Aorta (tissue), 5 donors: ENCODE data around the gene EPHB1. TPM values are rescaled to one million over a fixed set of nuclear protein-coding genes. Genes with fewer than 3 reads are reported as not detected.

ENCODE experiments used
- ATAC-seq: fragments of 200-7000 bp; cut with Tn5 transposase; one replicate; pipeline ENCODE4 v1.9.1; 2022; ENCODE audit warnings: moderate library complexity; ENCODE audit not compliant: low FRiP score
- DNase-seq, 2 donors: peaks; one replicate each; pipeline ENCODE4 v3.0.0-alpha.2; 2020
- H3K27ac ChIP-seq, 2 donors: one replicate each; pipeline ENCODE4 v1.5.1; 2013; ENCODE audit warnings: low read length in 2 of 2, mild to moderate bottlenecking in 2 of 2, moderate library complexity in 2 of 2, control low read depth in 1 of 2, inconsistent platforms in 1 of 2, low read depth in 1 of 2
- H3K27me3 ChIP-seq, 2 donors: one replicate each; pipeline ENCODE4 v1.6.1; 2013; ENCODE audit warnings: control low read depth in 1 of 2, low read length in 1 of 2, mild to moderate bottlenecking in 1 of 2, moderate library complexity in 1 of 2; ENCODE audit not compliant: insufficient read depth in 2 of 2, control insufficient read depth in 1 of 2
- H3K36me3 ChIP-seq, 2 donors: one replicate each; pipeline ENCODE4 v1.6.1; 2013; ENCODE audit warnings: control low read depth in 1 of 2, low read length in 1 of 2, mild to moderate bottlenecking in 1 of 2; ENCODE audit not compliant: insufficient read depth in 2 of 2, control insufficient read depth in 1 of 2
- H3K4me1 ChIP-seq, 2 donors: one replicate each; pipeline ENCODE4 v1.6.1; 2013; ENCODE audit warnings: low read length in 2 of 2, control low read depth in 1 of 2, mild to moderate bottlenecking in 1 of 2, moderate library complexity in 1 of 2; ENCODE audit not compliant: insufficient read depth in 2 of 2, control insufficient read depth in 1 of 2
- H3K4me3 ChIP-seq, 2 donors: one replicate each; pipeline ENCODE4 v1.5.1; 2013; ENCODE audit warnings: low read length in 2 of 2, control low read depth in 1 of 2, mild to moderate bottlenecking in 1 of 2
- H3K9me3 ChIP-seq: one replicate; pipeline ENCODE4 v1.6.1; 2013; ENCODE audit warnings: mild to moderate bottlenecking, low read length; ENCODE audit not compliant: control insufficient read depth
- WGBS, 2 donors: extraction: QIAGEN DNeasy Blood & Tissue Kit; methylation state at CpG; one replicate each; pipeline ENCODE4 v1.1.7; 2013; 5-methylcytosine and 5-hydroxymethylcytosine counted together
- intact Hi-C, 2 donors: fragments of 100-400 bp; cut with DNase I; formaldehyde crosslinking; loops; one replicate each; pipeline versions ENCODE4 v1.14.2 to v1.15.0; 2022
- polyA plus RNA-seq, 2 donors: library from polyadenylated mRNA; stranded (reverse); fragments of 200-250 nt; gene quantifications; one replicate each; pipeline ENCODE4 v1.2.3, GENCODE V29; 2013
- total RNA-seq, 2 donors: library from RNA; stranded (reverse); fragmentation: NEBNext Ultra II Directional; extraction: Animal tissue kit (Norgen Biotek cat#: 25700); gene quantifications; one replicate each; pipeline ENCODE4 v1.2.1, GENCODE V29; 2021
- donor health status: healthy with polysubstance abuse.
- donor health status: Bipolar disorder and iron deficiency.
- donor health status: DM: no; HTN: no; CAD: no.
- donor health status: DM: no; HTN: no; CAD: no.
- donor health status: DM: yes; HTN: yes; CAD: no.

EPHB1 gene
- total and polyA plus RNA-seq, 4 donors, result 0.31 to 4.8 (median 3.6) TPM; not detected in 1

GRCh38 chr3:135079095-135079494 lies 284.0 kb downstream of the EPHB1 start:
- no peak for DNase-seq
- no peaks in the 10 kb centered on the region for H3K9me3 ChIP-seq
- H3K4me3 ChIP-seq, result no peak overlapping the region
- H3K27ac ChIP-seq, result no peak overlapping the region
- no peaks in the 10 kb centered on the region for H3K4me1 ChIP-seq
- intact Hi-C loops, result no loop called here
- WGBS, 2 donors, result 83 to 85% methylated on average over 3 of the region's 3 CpGs
- ATAC-seq, result no peak
- no peaks in the 10 kb centered on the region for H3K27me3 ChIP-seq
- H3K36me3 ChIP-seq, result no peaks in the 10 kb centered on the region

DNA sequence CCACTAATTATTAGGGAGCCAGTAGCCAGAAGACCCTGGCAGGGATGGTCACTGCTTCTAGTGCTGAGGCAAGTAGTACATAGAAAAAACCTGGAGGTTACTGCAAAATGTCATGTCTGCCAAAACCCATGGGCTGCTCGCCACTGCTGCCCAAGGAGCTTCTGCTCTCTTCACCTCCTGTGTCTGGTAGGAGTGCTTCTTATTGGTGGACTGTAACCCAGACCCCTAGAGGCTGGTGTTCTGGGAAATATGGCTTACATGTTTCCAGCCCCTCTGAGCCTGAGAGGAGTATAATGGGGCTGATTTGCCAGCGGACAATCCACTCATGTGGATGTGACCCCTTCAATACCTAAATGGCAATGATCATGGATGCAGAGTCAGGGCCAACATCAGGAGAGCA lies 286.4 kb downstream of the EPHB1 start:
- Histone ChIP-seq H3K4me1 (no peaks in the 10 kb centered on the region), H3K9me3 (no peaks in the 10 kb centered on the region), H3K4me3 (no peak overlapping the region), H3K27me3 (no peaks in the 10 kb centered on the region), H3K36me3 (no peaks in the 10 kb centered on the region), H3K27ac (no peak overlapping the region)
- ATAC-seq, result no peak
- WGBS, 2 donors, result 69 to 84% methylated on average over 2 of the region's 2 CpGs
- intact Hi-C loops, result no loop called here
- DNase-seq, result no peak

GRCh38 chr3:135081856-135082434 lies 286.9 kb downstream of the EPHB1 start:
- 74 to 77% methylated on average over 5 of the region's 5 CpGs for WGBS, 2 donors
- DNase-seq (no peak), ATAC-seq (no peak)

GRCh38 chr3:135082706-135083105 lies 287.6 kb downstream of the EPHB1 start:
- ATAC-seq, result no peak
- intact Hi-C loops, result no loop called here

More at GRCh38 chr3:135081856-135082434, 286.9 kb downstream of the EPHB1 start:
- H3K9me3 ChIP-seq, result no peaks in the 10 kb centered on the region
- no peaks in the 10 kb centered on the region for H3K27me3 ChIP-seq
- intact Hi-C loops, result no loop called here
- no peak overlapping the region for H3K27ac ChIP-seq
- no peaks in the 10 kb centered on the region for H3K4me1 ChIP-seq
- no peak overlapping the region for H3K4me3 ChIP-seq
- no peaks in the 10 kb centered on the region for H3K36me3 ChIP-seq

GRCh38 chr3:135083179-135083578 lies 288.1 kb downstream of the EPHB1 start:
- Histone ChIP-seq H3K36me3 (no peaks in the 10 kb centered on the region), H3K4me1 (no peaks in the 10 kb centered on the region), H3K27me3 (no peaks in the 10 kb centered on the region), H3K4me3 (no peak overlapping the region), H3K9me3 (no peaks in the 10 kb centered on the region), H3K27ac (no peak overlapping the region)
- intact Hi-C loops, result no loop called here
- 68 to 71% methylated on average over 1 of the region's 1 CpG for WGBS, 2 donors
- DNase-seq (no peak), ATAC-seq (no peak)

More at GRCh38 chr3:135082706-135083105, 287.6 kb downstream of the EPHB1 start:
- Histone ChIP-seq H3K27ac (no peak overlapping the region), H3K4me3 (no peak overlapping the region), H3K27me3 (no peaks in the 10 kb centered on the region), H3K36me3 (no peaks in the 10 kb centered on the region), H3K4me1 (no peaks in the 10 kb centered on the region), H3K9me3 (no peaks in the 10 kb centered on the region)
- no peak for DNase-seq
- WGBS, 2 donors, result 55 to 62% methylated on average over 7 of the region's 7 CpGs

- ATAC-seq (no peak), DNase-seq (no peak)
- no peak overlapping the region for H3K4me3 ChIP-seq
- no peaks in the 10 kb centered on the region for H3K36me3 ChIP-seq
- intact Hi-C loops, result no loop called here
- no peaks in the 10 kb centered on the region for H3K9me3 ChIP-seq
- H3K4me1 ChIP-seq, result no peaks in the 10 kb centered on the region
- WGBS, 2 donors, result 0 to 16% methylated on average over 1 of the region's 1 CpG
- H3K27me3 ChIP-seq, result no peaks in the 10 kb centered on the region
- H3K27ac ChIP-seq, result no peak overlapping the region
Measured at GRCh38 chr3:135083756-135084155, 288.7 kb downstream of the EPHB1 start.

GRCh38 chr3:135084405-135084804 lies 289.3 kb downstream of the EPHB1 start:
- no peak for ATAC-seq
- H3K9me3 ChIP-seq, result no peaks in the 10 kb centered on the region
- no peak overlapping the region for H3K27ac ChIP-seq
- H3K36me3 ChIP-seq, result no peaks in the 10 kb centered on the region
- DNase-seq, result no peak
- H3K27me3 ChIP-seq, result no peaks in the 10 kb centered on the region
- H3K4me3 ChIP-seq, result no peak overlapping the region
- intact Hi-C loops, result no loop called here
- WGBS, 2 donors, result 41 to 46% methylated on average over 7 of the region's 7 CpGs
- no peaks in the 10 kb centered on the region for H3K4me1 ChIP-seq

DNA sequence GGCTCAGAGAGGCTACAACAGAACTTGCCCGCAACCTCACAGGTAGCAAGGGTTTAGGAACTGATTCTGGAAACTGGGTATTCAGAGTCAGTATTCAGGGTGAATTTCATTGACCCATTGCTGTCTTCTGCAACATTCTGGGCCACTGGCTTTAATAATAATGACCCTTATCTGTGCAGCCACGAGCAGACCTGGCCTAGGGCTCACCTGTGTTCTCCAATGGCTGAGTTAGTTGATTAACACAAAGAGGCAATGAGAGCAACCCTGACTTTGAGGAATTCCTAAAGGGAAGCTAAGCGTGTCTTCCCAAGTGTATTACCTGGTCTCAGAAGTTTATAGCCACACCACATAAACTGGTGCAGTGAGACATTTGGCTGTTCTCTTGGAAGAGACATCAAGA lies 289.9 kb downstream of the EPHB1 start:
- Histone ChIP-seq H3K9me3 (no peaks in the 10 kb centered on the region), H3K27me3 (no peaks in the 10 kb centered on the region), H3K36me3 (no peaks in the 10 kb centered on the region), H3K4me1 (no peaks in the 10 kb centered on the region), H3K27ac (no peak overlapping the region), H3K4me3 (no peak overlapping the region)
- no peak for ATAC-seq
- intact Hi-C loops, result no loop called here
- WGBS, 2 donors, result 77 to 82% methylated on average over 3 of the region's 3 CpGs
- DNase-seq, result no peak

GRCh38 chr3:135085652-135086436 lies 290.8 kb downstream of the EPHB1 start:
- no peak for DNase-seq
- Histone ChIP-seq H3K27me3 (no peaks in the 10 kb centered on the region), H3K4me1 (no peaks in the 10 kb centered on the region), H3K27ac (no peak overlapping the region), H3K4me3 (no peak overlapping the region), H3K36me3 (no peaks in the 10 kb centered on the region), H3K9me3 (no peaks in the 10 kb centered on the region)
- WGBS, 2 donors, result 87 to 88% methylated on average over 6 of the region's 6 CpGs
- no peak for ATAC-seq
- intact Hi-C loops, result no loop called here
